Heart left ventricle (tissue), 13 donors: Measurements from ENCODE around the gene ITGB6.

Source experiments
- POLR2A ChIP-seq, 2 donors: fragments of 450-650 bp; IDR thresholded peaks; one replicate each; pipeline ENCODE4 v1.6.1; 2017; ENCODE audit warnings: antibody characterized with exemption in 2 of 2, mild to moderate bottlenecking in 2 of 2, moderate library complexity in 2 of 2
- TF ChIP-seq, protein P1 (sequence below), 12 donors: fragments of 200-600 bp; sonication (generic) in 4 of 12; IDR thresholded peaks; one replicate each; pipeline versions ENCODE4 v1.5.0 to v1.8.0; 2018 to 2022; ENCODE audit warnings: antibody characterized with exemption in 12 of 12, mild to moderate bottlenecking in 5 of 12
- donor health status: ischemic (EF 13 %, LVEDD 7.1; RV severe dilation, severe dysfunction).
- donor health status: DM: no; HTN: yes; CAD: no.
- donor health status: DM: no; HTN: no; CAD: no.
- donor health status: ischemic (EF 25% LVEDD 6.9; RV normal size, moderate dysfunction).
- donor health status: ischemic (EF 25% LVEDD 5.7; RV mildly dilated, moderate dysfunction).
- donor health status: ischemic (EF 35%, LVEDD 5.7; RV mildly dilated, moderate dysfunction).
- donor health status: nonischemic (EF 11% LVEDD 7.7; RV severe dilation, severe dysfunction).
- donor health status: DM: yes; HTN: yes; CAD: no.
- donor health status: PGD.
- donor health status: ischemic (EF 29% LVEDD 5.4; RV normal size, mild dysfunction).
- donor health status: nonischemic (EF 23%, LVEDD 6.1; RV moderate dilation, normal function).

DNA sequence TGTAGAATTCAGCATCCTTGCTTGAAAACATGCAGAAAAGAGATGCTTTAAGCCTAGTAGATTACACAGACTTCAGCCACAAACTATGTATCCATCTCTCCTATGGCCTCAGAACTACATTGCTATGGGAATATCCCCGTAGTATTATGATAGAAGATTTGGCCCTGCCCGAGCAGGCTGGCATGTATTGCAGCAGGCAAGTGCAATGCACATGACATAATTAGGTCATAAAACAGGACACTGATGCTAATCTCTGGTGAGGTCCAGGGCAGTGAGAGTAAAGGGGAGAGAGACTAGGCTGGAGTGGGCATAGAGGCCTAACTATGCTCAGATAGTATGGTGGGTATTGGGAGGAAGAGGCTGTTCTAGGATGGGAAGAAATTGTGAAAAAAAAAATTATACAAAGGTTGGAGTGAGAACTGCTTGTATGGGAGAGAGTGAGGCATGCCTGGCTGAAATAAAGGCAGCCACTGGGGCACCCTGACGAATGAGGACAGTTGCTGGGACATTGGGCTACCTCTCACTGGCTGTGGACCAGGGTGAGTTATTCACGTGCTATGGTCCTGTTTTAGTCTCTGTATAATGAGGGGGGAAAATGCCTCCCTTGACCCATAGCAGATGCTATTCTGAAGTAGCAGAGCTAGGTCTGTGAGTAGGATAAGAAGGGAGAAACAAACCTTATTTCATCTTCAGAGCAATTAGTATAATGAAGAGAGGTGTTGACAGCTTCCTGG lies 136.0 kb downstream of the ITGB6 start:
- TF ChIP-seq, protein P1, sequence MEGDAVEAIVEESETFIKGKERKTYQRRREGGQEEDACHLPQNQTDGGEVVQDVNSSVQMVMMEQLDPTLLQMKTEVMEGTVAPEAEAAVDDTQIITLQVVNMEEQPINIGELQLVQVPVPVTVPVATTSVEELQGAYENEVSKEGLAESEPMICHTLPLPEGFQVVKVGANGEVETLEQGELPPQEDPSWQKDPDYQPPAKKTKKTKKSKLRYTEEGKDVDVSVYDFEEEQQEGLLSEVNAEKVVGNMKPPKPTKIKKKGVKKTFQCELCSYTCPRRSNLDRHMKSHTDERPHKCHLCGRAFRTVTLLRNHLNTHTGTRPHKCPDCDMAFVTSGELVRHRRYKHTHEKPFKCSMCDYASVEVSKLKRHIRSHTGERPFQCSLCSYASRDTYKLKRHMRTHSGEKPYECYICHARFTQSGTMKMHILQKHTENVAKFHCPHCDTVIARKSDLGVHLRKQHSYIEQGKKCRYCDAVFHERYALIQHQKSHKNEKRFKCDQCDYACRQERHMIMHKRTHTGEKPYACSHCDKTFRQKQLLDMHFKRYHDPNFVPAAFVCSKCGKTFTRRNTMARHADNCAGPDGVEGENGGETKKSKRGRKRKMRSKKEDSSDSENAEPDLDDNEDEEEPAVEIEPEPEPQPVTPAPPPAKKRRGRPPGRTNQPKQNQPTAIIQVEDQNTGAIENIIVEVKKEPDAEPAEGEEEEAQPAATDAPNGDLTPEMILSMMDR (IDR thresholded peaks at IDR 0.05): no peak
- TF ChIP-seq POLR2A (IDR thresholded peaks at IDR 0.05): no peak
